Hepatic stellate cell (primary cell): ENCODE data around the gene OGDHL.

ENCODE experiments used
- DNase-seq: peaks from one replicate; pipeline ENCODE4 v3.0.0; 2011; ENCODE audit warnings: low spot score

Gene OGDHL

GRCh38 chr10:49688920-49689319 is 73.2 kb downstream of the OGDHL start:
- DNase-seq: no peak

- no peak for DNase-seq
Measured at GRCh38 chr10:49688261-49688846, 73.8 kb downstream of the OGDHL start.

GRCh38 chr10:49686651-49687050 is 75.5 kb downstream of the OGDHL start:
- DNase-seq: no peak
